Spleen (tissue), 11 donors: ENCODE measurements around the gene ACTN4. TPM values are rescaled to one million over a fixed set of nuclear protein-coding genes. Genes with fewer than 3 reads are reported as not detected.

Experiments
- DNase-seq: peaks from one replicate; pipeline ENCODE4 v3.0.0-alpha.2; 2020
- H3K27ac ChIP-seq, 8 donors: fragments of 200-600 bp; sonication (generic) in 7 of 8; 1 replicate in 4 of 8; 2 replicates in 4 of 8; pipeline versions ENCODE4 v1.5.0 to v1.8.0; 2016 to 2021; ENCODE audit warnings: inconsistent platforms in 4 of 8, mild to moderate bottlenecking in 4 of 8, moderate library complexity in 1 of 8
- H3K27me3 ChIP-seq, 7 donors: fragments of 200-600 bp; sonication (generic) in 6 of 7; replicated peaks in 1 of 7; 1 replicate in 4 of 7; 2 replicates in 3 of 7; pipeline versions ENCODE4 v1.5.0 to v1.8.0; 2016 to 2021; ENCODE audit warnings: inconsistent platforms in 3 of 7, mild to moderate bottlenecking in 1 of 7
- H3K36me3 ChIP-seq, 6 donors: fragments of 200-600 bp; sonication (generic) in 5 of 6; 1 replicate in 4 of 6; 2 replicates in 2 of 6; pipeline versions ENCODE4 v1.5.0 to v1.8.0; 2016 to 2021; ENCODE audit warnings: inconsistent platforms in 2 of 6
- H3K4me1 ChIP-seq, 6 donors: fragments of 200-600 bp; sonication (generic) in 5 of 6; 1 replicate in 3 of 6; 2 replicates in 3 of 6; pipeline versions ENCODE4 v1.5.0 to v1.8.0; 2016 to 2021; ENCODE audit warnings: inconsistent platforms in 3 of 6
- H3K4me3 ChIP-seq, 8 donors: fragments of 200-600 bp; sonication (generic) in 7 of 8; 1 replicate in 4 of 8; 2 replicates in 4 of 8; pipeline versions ENCODE4 v1.5.0 to v1.8.0; 2016 to 2021; ENCODE audit warnings: inconsistent platforms in 4 of 8, mild to moderate bottlenecking in 4 of 8, moderate library complexity in 2 of 8
- H3K9me3 ChIP-seq, 8 donors: fragments of 200-600 bp; sonication (generic) in 7 of 8; 1 replicate in 4 of 8; 2 replicates in 4 of 8; pipeline versions ENCODE4 v1.5.0 to v1.8.0; 2016 to 2021; ENCODE audit warnings: inconsistent platforms in 4 of 8
- CTCF ChIP-seq, 11 experiments: fragments of 200-600 bp in 7 of 11; fragments of 450-650 bp in 4 of 11; sonication (generic) in 4 of 11; IDR thresholded peaks in 8 of 11; conservative IDR thresholded peaks in 3 of 11; 1 replicate in 7 of 11; 2 replicates in 4 of 11; pipeline versions ENCODE4 v1.4.0 to v1.8.0; 2016 to 2021; ENCODE audit warnings: antibody characterized with exemption in 11 of 11, inconsistent platforms in 4 of 11, mild to moderate bottlenecking in 1 of 11
- POLR2A ChIP-seq, 3 donors: fragments of 450-650 bp; IDR thresholded peaks; one replicate each; pipeline ENCODE4 v1.5.1; 2017; ENCODE audit warnings: antibody characterized with exemption in 3 of 3, mild to moderate bottlenecking in 1 of 3
- POLR2AphosphoS5 ChIP-seq, 3 donors: sonication (generic); formaldehyde crosslinking; IDR thresholded peaks; one replicate each; pipeline ENCODE4 v1.5.1; 2017; ENCODE audit warnings: antibody characterized with exemption in 3 of 3
- WGBS, 5 donors: extraction: QIAGEN DNeasy Blood & Tissue Kit in 3 of 5; methylation state at CpG; one replicate each; pipeline versions ENCODE4 v1.1.5 to v1.1.7; 2013 to 2018; 5-methylcytosine and 5-hydroxymethylcytosine counted together
- intact Hi-C: fragments of 100-400 bp; cut with DNase I; formaldehyde crosslinking; loops from one replicate; pipeline ENCODE4 v1.15.0; 2023; ENCODE audit warnings: low total_unique reads
- polyA plus RNA-seq, 3 donors: library from polyadenylated mRNA; stranded (reverse); fragments of 200-250 nt; gene quantifications; one replicate each; pipeline ENCODE4 v1.2.1, GENCODE V29; 2013
- total RNA-seq, 7 donors: library from RNA; depleted of rRNA in 3 of 7; stranded (reverse); fragments of >200 nt in 3 of 7; fragmentation: NEBNext Ultra II Directional in 4 of 7; extraction: Animal tissue kit (Norgen Biotek cat#: 25700) in 4 of 7; gene quantifications; one replicate each; pipeline versions ENCODE4 v1.1.0 to v1.2.1, GENCODE V29; 2016 to 2021
- donor health status: healthy with polysubstance abuse.
- donor health status: DM: no; HTN: no; CAD: no; lungs with moderate emphysema.
- donor health status: DM: no; HTN: no; CAD: no.
- donor health status: Bipolar disorder and iron deficiency.
- donor health status: healthy.
- donor health status: DM: no; HTN: no; CAD: no.
- donor health status: DM: yes; HTN: yes; CAD: no.

The ACTN4 gene
- total and polyA plus RNA-seq, 10 donors = 39.3 to 621 (median 408) TPM

- intact Hi-C loops = no loop called here
- WGBS, 5 donors = 48 to 67% (median 62%) methylated on average over 7 of the region's 7 CpGs
- no peaks in the 10 kb centered on the region for H3K27me3 ChIP-seq
- DNase-seq = no peak
- TF ChIP-seq POLR2A (IDR thresholded peaks at IDR 0.05) (no peak), POLR2AphosphoS5 (IDR thresholded peaks at IDR 0.05) (no peak), CTCF (IDR thresholded peaks at IDR 0.05 in 8 of 11, conservative IDR thresholded peaks at IDR 0.05 in 3 of 11) (no peak)
- H3K9me3 ChIP-seq = no peaks in the 10 kb centered on the region
- H3K27ac ChIP-seq = peak overlapping the region; percentile 82 to 94 (median 92)
- peaks cover 0 to 26% (median 0%) of the 10 kb centered on the region in 6 donors for H3K36me3 ChIP-seq
- H3K4me3 ChIP-seq = peak overlapping the region in 1 of 8 donors; percentile 41
- H3K4me1 ChIP-seq = peaks cover 73 to 100% (median 99%) of the 10 kb centered on the region in 6 donors
These were observed 15.2 kb downstream of the ACTN4 start for GRCh38 chr19:38662537-38663155.

- no peaks in the 10 kb centered on the region for H3K9me3 ChIP-seq
- 72 to 82% (median 76%) methylated on average over 18 to 22 of the region's 22 CpGs for WGBS, 5 donors
- peak overlapping the region in 1 of 8 donors; percentile 41 for H3K4me3 ChIP-seq
- no peak for TF ChIP-seq POLR2AphosphoS5 (IDR thresholded peaks at IDR 0.05)
- no peak for TF ChIP-seq CTCF (IDR thresholded peaks at IDR 0.05 in 8 of 11, conservative IDR thresholded peaks at IDR 0.05 in 3 of 11)
- no peak for TF ChIP-seq POLR2A (IDR thresholded peaks at IDR 0.05)
- H3K4me1 ChIP-seq = peaks cover 73 to 100% (median 99%) of the 10 kb centered on the region in 6 donors
- intact Hi-C loops = no loop called here
- H3K27me3 ChIP-seq = no peaks in the 10 kb centered on the region
- H3K36me3 ChIP-seq = peaks cover 0 to 26% (median 0%) of the 10 kb centered on the region in 6 donors
- peak overlapping the region; percentile 82 to 94 (median 92) for H3K27ac ChIP-seq
- DNase-seq = peak; percentile 68
These were observed 15.8 kb downstream of the ACTN4 start for GRCh38 chr19:38663156-38663651.

DNA sequence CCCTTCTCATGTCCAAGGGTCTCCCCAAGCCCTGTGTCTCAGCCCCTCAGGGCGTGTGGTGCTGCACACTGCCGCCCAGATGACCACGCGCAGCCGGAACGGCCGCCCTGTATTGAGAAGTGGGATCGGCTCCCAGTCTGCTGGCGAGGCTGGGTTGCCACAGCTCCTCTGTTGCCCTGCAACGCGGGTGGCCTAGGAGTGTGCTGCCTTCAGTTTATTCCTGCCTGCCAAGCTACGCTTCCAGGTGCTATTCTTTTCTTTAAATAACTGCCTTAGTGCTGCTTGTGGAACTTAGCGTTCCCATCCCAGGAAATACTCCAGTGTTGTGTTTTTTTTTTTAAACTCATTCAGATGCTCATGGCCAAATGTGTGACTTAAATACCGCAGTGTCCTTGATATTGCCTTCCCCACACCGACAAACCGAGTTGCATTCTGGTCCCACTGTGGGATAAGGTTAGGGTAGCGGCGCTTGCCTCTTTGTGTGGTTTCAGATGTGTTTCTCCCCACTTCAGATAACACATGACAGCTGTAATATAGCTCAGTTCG is 16.6 kb downstream of the ACTN4 start:
- TF ChIP-seq POLR2AphosphoS5 (IDR thresholded peaks at IDR 0.05) (peak in 2 of 3 donors; percentile 65 to 71), CTCF (IDR thresholded peaks at IDR 0.05 in 8 of 11, conservative IDR thresholded peaks at IDR 0.05 in 3 of 11) (no peak)
- H3K4me3 ChIP-seq = peak overlapping the region in 2 of 8 donors; percentile 10 to 41
- peak; percentile 76 for DNase-seq
- no peaks in the 10 kb centered on the region for H3K27me3 ChIP-seq
- intact Hi-C loops = no loop called here
- H3K4me1 ChIP-seq = peaks cover 78 to 100% (median 100%) of the 10 kb centered on the region in 6 donors
- H3K9me3 ChIP-seq = no peaks in the 10 kb centered on the region
- H3K36me3 ChIP-seq = peaks cover 0 to 29% (median 0%) of the 10 kb centered on the region in 6 donors
- H3K27ac ChIP-seq = peak overlapping the region; percentile 82 to 94 (median 92)
- 39 to 47% (median 46%) methylated on average over 19 of the region's 19 CpGs for WGBS, 5 donors
